Glutamatergic neuron (in vitro differentiated cells): ENCODE data around the gene SLC1A4. TPM values are rescaled to one million over a fixed set of nuclear protein-coding genes. Genes with fewer than 3 reads are reported as not detected.

Experiments
- DNase-seq: peaks from one replicate; pipeline ENCODE4 v3.0.0; 2022
- H3K27ac Mint-ChIP-seq: one replicate; pipeline ENCODE4 v1.8.0; 2020; ENCODE audit warnings: mild to moderate bottlenecking, mixed read lengths, inconsistent platforms; ENCODE audit not compliant: unreplicated experiment
- H3K27me3 Mint-ChIP-seq: one replicate; pipeline ENCODE4 v1.8.0; 2020; ENCODE audit warnings: mild to moderate bottlenecking, moderate library complexity, mixed read lengths, inconsistent platforms; ENCODE audit not compliant: unreplicated experiment
- H3K36me3 Mint-ChIP-seq: one replicate; pipeline ENCODE4 v1.8.0; 2020; ENCODE audit warnings: mild to moderate bottlenecking, mixed read lengths, inconsistent platforms; ENCODE audit not compliant: unreplicated experiment
- H3K4me1 Mint-ChIP-seq: one replicate; pipeline ENCODE4 v1.8.0; 2020; ENCODE audit warnings: mild to moderate bottlenecking, low read depth, mixed read lengths, inconsistent platforms; ENCODE audit not compliant: unreplicated experiment
- H3K4me3 Mint-ChIP-seq: one replicate; pipeline ENCODE4 v1.8.0; 2020; ENCODE audit warnings: mild to moderate bottlenecking, mixed read lengths, inconsistent platforms; ENCODE audit not compliant: unreplicated experiment
- H3K9me3 Mint-ChIP-seq: one replicate; pipeline ENCODE4 v1.8.0; 2020; ENCODE audit warnings: mild to moderate bottlenecking, moderate library complexity, mixed read lengths, inconsistent platforms; ENCODE audit not compliant: unreplicated experiment
- total RNA-seq: library from RNA; stranded (reverse); fragmentation: NEBNext Ultra II Directional; extraction: Animal tissue kit (Norgen Biotek cat#: 25700); gene quantifications from one replicate; pipeline ENCODE4 v1.2.1, GENCODE V29; 2021; ENCODE audit not compliant: unreplicated experiment
- TF ChIP-seq, protein P1 (sequence below): fragments of 200-600 bp; sonication (generic); IDR thresholded peaks from one replicate; pipeline ENCODE4 v1.5.0; 2021; ENCODE audit not compliant: partially characterized antibody, unreplicated experiment

Gene SLC1A4
- total RNA-seq, 1 donor from 2014 or later: 27.9 TPM

DNA sequence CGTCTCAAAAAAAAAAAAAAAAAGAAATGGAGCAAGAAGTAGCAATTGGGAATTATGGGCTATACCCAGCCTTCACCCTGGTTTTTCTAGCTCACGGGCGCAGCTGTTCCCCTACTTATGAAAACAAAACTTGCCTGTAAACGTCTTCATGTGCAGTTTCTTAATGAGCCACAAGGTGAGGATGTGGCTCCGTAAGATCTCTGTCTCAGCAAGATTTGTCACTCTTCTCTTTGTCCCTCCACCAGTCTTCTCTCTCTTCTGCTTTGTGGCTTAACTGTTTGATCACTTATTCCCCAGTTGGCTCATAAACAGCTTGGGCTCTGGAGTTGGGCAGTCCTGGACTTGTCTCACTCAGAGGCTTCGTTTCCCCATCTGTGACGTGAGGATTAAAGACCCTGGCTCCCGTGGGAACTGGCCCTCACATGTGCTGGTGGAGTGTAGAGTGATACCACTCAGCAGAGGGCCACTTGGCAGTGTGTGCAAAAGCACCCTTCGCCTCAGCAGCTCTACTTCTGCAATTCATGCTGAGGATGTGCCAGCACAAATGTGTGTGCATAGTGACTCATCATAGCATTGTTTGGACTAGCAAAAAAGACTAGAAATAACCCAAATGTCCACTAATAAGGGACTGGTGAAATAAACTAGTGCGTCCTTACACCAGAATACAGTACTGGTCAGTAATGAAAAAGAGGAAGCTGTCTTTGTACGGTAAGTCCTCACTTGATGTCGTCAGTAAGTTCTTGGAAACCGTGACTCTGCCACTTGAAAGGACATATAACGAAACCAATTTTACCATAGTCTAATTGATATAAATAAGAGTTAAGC, 75.7 kb downstream of the SLC1A4 start:
- peak; percentile 87 for DNase-seq

DNA sequence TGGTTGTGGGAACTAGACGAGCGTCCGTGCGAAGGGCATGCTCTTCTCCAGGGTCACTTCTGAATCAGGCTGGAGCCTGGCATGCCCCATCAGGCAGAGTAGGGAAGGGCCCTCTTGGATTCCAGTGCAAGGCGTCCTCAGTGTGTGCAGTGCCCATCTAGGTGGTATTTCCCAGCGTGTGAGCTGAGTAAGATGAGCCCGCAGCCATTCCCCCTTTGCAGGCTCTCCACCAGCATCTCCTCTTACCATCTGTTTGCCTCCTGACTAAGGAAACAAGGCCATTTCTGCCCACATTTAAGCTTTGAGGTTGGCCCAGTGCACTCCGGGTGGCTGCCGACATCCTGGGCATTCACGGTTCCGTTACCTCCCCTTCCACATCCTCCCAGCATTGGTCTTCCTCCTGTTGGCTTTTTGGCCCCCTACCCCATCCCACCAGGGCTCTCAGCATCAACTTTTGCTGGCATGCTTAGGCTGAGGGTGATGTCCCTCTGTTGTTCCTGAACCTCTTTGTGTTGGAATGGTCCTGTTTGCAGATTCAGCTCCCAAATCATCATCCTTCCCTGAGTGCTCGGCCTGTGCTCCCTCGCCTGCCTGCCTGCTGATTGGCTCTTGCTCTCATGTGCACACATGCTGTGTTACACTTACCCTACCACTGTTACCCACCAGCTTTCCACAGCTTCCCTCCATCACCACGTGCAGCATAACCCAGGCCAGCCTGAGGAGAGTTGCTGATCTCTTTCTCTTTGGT, 78.8 kb downstream of the SLC1A4 start:
- TF ChIP-seq, protein P1, sequence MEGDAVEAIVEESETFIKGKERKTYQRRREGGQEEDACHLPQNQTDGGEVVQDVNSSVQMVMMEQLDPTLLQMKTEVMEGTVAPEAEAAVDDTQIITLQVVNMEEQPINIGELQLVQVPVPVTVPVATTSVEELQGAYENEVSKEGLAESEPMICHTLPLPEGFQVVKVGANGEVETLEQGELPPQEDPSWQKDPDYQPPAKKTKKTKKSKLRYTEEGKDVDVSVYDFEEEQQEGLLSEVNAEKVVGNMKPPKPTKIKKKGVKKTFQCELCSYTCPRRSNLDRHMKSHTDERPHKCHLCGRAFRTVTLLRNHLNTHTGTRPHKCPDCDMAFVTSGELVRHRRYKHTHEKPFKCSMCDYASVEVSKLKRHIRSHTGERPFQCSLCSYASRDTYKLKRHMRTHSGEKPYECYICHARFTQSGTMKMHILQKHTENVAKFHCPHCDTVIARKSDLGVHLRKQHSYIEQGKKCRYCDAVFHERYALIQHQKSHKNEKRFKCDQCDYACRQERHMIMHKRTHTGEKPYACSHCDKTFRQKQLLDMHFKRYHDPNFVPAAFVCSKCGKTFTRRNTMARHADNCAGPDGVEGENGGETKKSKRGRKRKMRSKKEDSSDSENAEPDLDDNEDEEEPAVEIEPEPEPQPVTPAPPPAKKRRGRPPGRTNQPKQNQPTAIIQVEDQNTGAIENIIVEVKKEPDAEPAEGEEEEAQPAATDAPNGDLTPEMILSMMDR: no peak
- Mint-ChIP-seq H3K27me3 (peaks cover 8% of the 10 kb centered on the region), H3K4me3 (peak overlapping the region; percentile 65), H3K4me1 (peaks cover 37% of the 10 kb centered on the region), H3K36me3 (no peaks in the 10 kb centered on the region), H3K9me3 (peaks cover 13% of the 10 kb centered on the region), H3K27ac (no peak overlapping the region)
- no peak for DNase-seq

More for the DNA sequence above, 75.7 kb downstream of the SLC1A4 start:
- TF ChIP-seq, protein P1: peak; percentile 70
- Mint-ChIP-seq H3K27ac (peak overlapping the region; percentile 85), H3K4me3 (peak overlapping the region; percentile 64), H3K36me3 (no peaks in the 10 kb centered on the region), H3K27me3 (peaks cover 8% of the 10 kb centered on the region), H3K9me3 (peaks cover 13% of the 10 kb centered on the region), H3K4me1 (peaks cover 47% of the 10 kb centered on the region)

DNA sequence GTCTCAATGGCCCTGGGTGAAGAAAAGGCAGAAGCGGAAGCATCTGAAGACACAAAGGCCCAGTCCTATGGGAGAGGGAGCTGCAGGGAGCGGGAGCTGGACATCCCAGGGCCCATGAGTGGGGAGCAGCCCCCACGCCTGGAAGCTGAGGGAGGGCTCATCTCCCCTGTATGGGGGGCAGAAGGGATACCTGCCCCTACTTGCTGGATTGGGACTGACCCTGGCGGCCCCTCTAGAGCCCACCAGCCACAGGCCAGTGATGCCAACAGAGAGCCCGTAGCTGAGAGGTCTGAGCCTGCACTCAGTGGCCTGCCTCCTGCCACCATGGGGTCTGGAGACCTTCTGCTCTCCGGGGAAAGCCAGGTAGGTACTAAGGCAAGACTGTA, 80.2 kb downstream of the SLC1A4 start:
- Mint-ChIP-seq H3K27me3 (peaks cover 3% of the 10 kb centered on the region), H3K27ac (no peak overlapping the region), H3K9me3 (peaks cover 9% of the 10 kb centered on the region), H3K4me3 (no peak overlapping the region), H3K36me3 (no peaks in the 10 kb centered on the region), H3K4me1 (peaks cover 24% of the 10 kb centered on the region)
- DNase-seq: no peak
- TF ChIP-seq, protein P1: no peak

DNA sequence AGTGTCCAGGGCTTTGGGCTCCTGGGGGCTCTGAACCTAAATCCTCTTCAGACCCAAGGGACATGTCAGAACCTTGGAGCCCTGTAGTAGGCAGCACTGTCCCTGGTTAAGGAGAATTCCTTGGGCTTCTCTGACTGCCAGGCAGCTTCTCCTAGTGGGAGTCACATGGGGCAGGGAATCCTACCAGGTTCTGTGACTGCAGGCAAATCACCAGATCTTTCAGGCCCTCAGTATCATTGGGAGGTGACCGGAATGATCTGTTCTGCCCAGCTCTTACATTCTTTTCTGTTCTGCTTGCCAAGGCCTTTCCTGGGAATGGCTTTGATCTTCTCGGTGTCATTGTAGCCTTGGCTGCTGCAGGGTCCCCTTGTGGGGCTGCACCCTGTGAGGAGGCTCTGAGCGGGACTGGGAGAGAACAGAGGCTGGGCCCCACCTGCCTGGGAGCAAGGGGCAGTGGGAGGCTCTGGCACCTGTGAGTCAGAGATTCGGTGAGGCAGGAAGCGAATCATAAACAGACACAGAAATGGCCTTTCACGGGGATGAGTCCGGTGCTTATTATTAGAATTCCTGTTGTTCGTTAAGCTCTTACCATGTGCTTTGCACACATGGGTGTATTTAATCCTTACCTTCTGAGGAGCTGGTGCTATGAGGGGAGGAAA, 81.1 kb downstream of the SLC1A4 start:
- Mint-ChIP-seq H3K36me3 (no peaks in the 10 kb centered on the region), H3K9me3 (peaks cover 4% of the 10 kb centered on the region), H3K4me1 (peaks cover 17% of the 10 kb centered on the region), H3K27ac (peak overlapping the region; percentile 44), H3K4me3 (no peak overlapping the region), H3K27me3 (no peaks in the 10 kb centered on the region)
- DNase-seq: no peak
- TF ChIP-seq, protein P1: no peak
